Measurements from ENCODE around the gene PRM1. TPM values are rescaled to one million over a fixed set of nuclear protein-coding genes. Genes with fewer than 3 reads are reported as not detected.

Gene PRM1
- total and polyA plus RNA-seq, 8 donors, result not detected

DNA sequence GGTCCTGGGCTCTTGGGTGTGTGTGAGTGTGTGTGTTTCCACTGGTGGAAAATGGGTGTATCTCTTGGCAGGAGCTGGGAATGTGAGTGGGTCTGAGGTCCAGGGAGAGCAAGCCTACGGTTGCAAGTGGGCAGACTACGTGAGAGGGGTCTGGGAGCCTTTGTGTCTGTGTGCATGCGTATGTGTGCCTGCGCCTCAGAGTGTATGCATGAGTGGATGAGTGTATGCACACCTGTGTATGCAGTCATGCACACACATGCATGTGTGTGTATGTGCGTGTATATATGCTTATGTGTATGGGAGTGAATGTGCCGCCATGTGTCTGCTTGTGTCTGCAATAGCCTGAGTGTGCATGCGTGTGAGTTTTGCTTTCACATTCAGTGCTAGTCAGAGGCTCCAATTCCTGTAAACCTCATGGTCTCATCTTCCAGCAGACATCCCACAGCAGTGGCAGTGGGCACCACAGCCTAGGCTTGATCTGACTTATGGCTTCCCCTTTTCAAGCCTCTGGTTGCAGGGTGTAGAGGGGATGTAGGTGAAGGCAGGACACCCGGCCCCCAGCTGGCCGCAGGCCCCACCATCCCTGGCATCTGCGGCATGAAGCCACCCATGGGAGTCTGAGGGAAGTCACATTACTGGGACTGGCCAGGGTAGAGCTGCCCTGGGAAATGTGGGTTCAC is 44.4 kb upstream of the PRM1 start:
- intact Hi-C loops (cut with DNase I), result no loop called here
- no peaks in the 10 kb centered on the region for H3K36me3 ChIP-seq
- no peak overlapping the region for H3K27ac ChIP-seq
- WGBS, 2 donors, result 75 to 86% methylated on average over 10 of the region's 10 CpGs
- FAIRE-seq, result no peak
- H3K4me3 ChIP-seq, result no peak overlapping the region
- H3K27me3 ChIP-seq, result no peaks in the 10 kb centered on the region
- TF ChIP-seq, protein P1, sequence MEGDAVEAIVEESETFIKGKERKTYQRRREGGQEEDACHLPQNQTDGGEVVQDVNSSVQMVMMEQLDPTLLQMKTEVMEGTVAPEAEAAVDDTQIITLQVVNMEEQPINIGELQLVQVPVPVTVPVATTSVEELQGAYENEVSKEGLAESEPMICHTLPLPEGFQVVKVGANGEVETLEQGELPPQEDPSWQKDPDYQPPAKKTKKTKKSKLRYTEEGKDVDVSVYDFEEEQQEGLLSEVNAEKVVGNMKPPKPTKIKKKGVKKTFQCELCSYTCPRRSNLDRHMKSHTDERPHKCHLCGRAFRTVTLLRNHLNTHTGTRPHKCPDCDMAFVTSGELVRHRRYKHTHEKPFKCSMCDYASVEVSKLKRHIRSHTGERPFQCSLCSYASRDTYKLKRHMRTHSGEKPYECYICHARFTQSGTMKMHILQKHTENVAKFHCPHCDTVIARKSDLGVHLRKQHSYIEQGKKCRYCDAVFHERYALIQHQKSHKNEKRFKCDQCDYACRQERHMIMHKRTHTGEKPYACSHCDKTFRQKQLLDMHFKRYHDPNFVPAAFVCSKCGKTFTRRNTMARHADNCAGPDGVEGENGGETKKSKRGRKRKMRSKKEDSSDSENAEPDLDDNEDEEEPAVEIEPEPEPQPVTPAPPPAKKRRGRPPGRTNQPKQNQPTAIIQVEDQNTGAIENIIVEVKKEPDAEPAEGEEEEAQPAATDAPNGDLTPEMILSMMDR (IDR thresholded peaks at IDR 0.05), result no peak
- no peaks in the 10 kb centered on the region for H3K9me3 ChIP-seq
- no peak for DNase-seq
- H3K4me1 ChIP-seq, result no peaks in the 10 kb centered on the region
- no peak for ATAC-seq

GRCh38 chr16:11323551-11324336 is 42.6 kb upstream of the PRM1 start:
- H3K9me3 ChIP-seq, result no peaks in the 10 kb centered on the region
- FAIRE-seq (no peak), DNase-seq (no peak), ATAC-seq (no peak)
- no peak overlapping the region for H3K4me3 ChIP-seq
- H3K27ac ChIP-seq, result no peak overlapping the region
- WGBS, 2 donors, result 87 to 89% methylated on average over 11 of the region's 11 CpGs
- no peaks in the 10 kb centered on the region for H3K36me3 ChIP-seq
- intact Hi-C loops (cut with DNase I), result no loop called here
- H3K27me3 ChIP-seq, result no peaks in the 10 kb centered on the region
- no peaks in the 10 kb centered on the region for H3K4me1 ChIP-seq
- TF ChIP-seq, protein P1 (IDR thresholded peaks at IDR 0.05), result no peak

DNA sequence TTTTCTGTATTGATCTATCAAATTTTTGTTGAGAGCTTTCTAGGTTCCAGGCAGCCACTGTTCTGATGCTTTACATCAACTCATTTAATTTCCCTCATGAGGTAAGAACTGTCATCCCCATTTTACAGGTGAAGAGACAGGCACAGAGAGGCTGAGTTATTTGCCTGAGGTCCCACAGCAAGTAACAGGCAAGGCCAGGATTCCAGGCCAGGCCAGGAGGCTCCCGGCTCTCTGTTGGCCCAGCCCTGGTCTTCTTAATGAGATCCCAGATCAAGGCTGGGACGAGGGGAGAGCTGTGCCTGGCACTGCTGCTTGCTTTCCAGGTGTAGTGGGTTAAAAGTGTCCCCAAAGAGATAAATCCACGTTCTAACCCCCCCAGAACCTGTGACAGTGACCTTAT is 41.7 kb upstream of the PRM1 start:
- TF ChIP-seq, protein P1 (IDR thresholded peaks at IDR 0.05), result no peak
- ATAC-seq, result no peak
- no peaks in the 10 kb centered on the region for H3K4me1 ChIP-seq
- no peaks in the 10 kb centered on the region for H3K27me3 ChIP-seq
- no peaks in the 10 kb centered on the region for H3K9me3 ChIP-seq
- H3K27ac ChIP-seq, result no peak overlapping the region
- intact Hi-C loops (cut with DNase I), result no loop called here
- H3K4me3 ChIP-seq, result no peak overlapping the region
- 71 to 77% methylated on average over 3 of the region's 3 CpGs for WGBS, 2 donors
- H3K36me3 ChIP-seq, result no peaks in the 10 kb centered on the region
- no peak for DNase-seq
- FAIRE-seq, result no peak

DNA sequence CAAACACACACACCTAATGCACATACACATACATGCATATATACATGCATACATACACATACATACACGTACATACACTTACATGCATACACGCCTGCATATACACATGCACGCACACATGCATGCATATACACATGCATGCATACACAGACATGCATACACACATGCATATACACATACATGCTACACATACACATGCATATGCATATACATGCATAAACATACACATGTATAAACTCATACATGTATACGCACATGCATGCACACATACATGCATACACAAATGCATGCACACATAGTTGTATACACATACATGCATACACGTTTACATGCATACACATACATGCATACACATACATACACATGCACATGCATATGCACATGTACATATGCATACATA is 40.5 kb upstream of the PRM1 start:
- FAIRE-seq (no peak), DNase-seq (no peak), ATAC-seq (no peak)
- Histone ChIP-seq H3K4me3 (no peak overlapping the region), H3K36me3 (no peaks in the 10 kb centered on the region), H3K9me3 (no peaks in the 10 kb centered on the region), H3K4me1 (no peaks in the 10 kb centered on the region), H3K27ac (no peak overlapping the region), H3K27me3 (no peaks in the 10 kb centered on the region)
- TF ChIP-seq, protein P1 (IDR thresholded peaks at IDR 0.05), result no peak
- 67 to 81% methylated on average over 5 of the region's 5 CpGs for WGBS, 2 donors
- intact Hi-C loops (cut with DNase I), result no loop called here

- no peaks in the 10 kb centered on the region for H3K36me3 ChIP-seq
- 80 to 81% methylated on average over 10 of the region's 10 CpGs for WGBS, 2 donors
- intact Hi-C loops (cut with DNase I), result no loop called here
- TF ChIP-seq, protein P1 (IDR thresholded peaks at IDR 0.05), result no peak
- H3K4me3 ChIP-seq, result no peak overlapping the region
- H3K9me3 ChIP-seq, result no peaks in the 10 kb centered on the region
- H3K4me1 ChIP-seq, result no peaks in the 10 kb centered on the region
- DNase-seq, result no peak
- ATAC-seq, result no peak
- no peak for FAIRE-seq
- H3K27me3 ChIP-seq, result no peaks in the 10 kb centered on the region
- no peak overlapping the region for H3K27ac ChIP-seq
Measured at GRCh38 chr16:11320170-11320569, 39.0 kb upstream of the PRM1 start.

All from pancreas (tissue), 10 donors.